ENCODE data around the gene PPM1A. TPM values are rescaled to one million over a fixed set of nuclear protein-coding genes. Genes with fewer than 3 reads are reported as not detected.

PPM1A gene
- total and polyA plus RNA-seq, 2 donors (not counting 3 experiments of a cell fraction or from before 2014, with no cell fraction given), result 14.1 to 33.9 TPM

- Histone ChIP-seq H3K9me3 (replicated peaks; ENCODE audit: control insufficient read depth, insufficient read depth, low read length) (no peaks in the 10 kb centered on the region), H4K20me1 (replicated peaks; ENCODE audit: control insufficient read depth, extremely low read depth, insufficient read depth, low read length) (no peaks in the 10 kb centered on the region), H3K27ac (ENCODE audit: insufficient read depth, low read depth, low read length) (no peak overlapping the region), H3K4me1 (ENCODE audit: control insufficient read depth, extremely low read depth, insufficient read depth, low read length) (peaks cover 2% of the 10 kb centered on the region), H3K36me3 (ENCODE audit: control insufficient read depth in 2 of 2, extremely low read depth in 1 of 2, insufficient read depth in 2 of 2, low read length in 2 of 2) (no peaks in the 10 kb centered on the region), H3K9ac (replicated peaks; ENCODE audit: extremely low read depth, insufficient read depth, low read length) (no peak overlapping the region), H3K9me1 (replicated peaks; ENCODE audit: control insufficient read depth, extremely low read depth, insufficient read depth, low read length) (no peaks in the 10 kb centered on the region), H3K27me3 (ENCODE audit: control insufficient read depth in 2 of 2, insufficient read depth in 2 of 2, low read length in 2 of 2) (peaks cover 38 to 55% of the 10 kb centered on the region in 2 experiments), H3K4me2 (ENCODE audit: insufficient read depth, low read length) (peak overlapping the region; percentile 15), H2AFZ (ENCODE audit: low read depth, low read length) (no peak overlapping the region), H3K79me2 (ENCODE audit: control insufficient read depth, insufficient read depth, low read length) (no peaks in the 10 kb centered on the region), H3K4me3 (replicated peaks in 1 of 3; ENCODE audit: insufficient read depth in 1 of 3, low read depth in 1 of 3, low read length in 3 of 3) (no peak overlapping the region)
- ChIA-PET POLR2A (no interaction called here), CTCF (interaction anchor here (0.6 to 2.7 kb wide), 4 partner anchors 21 to 230 kb away, joined by 3 to 23 read pairs (median 4); no protein-coding TSS in a partner anchor)
- peak; percentile 77 for TF ChIP-seq EZH2 (IDR thresholded peaks at IDR 0.05; ENCODE audit: borderline replicate concordance, low read depth, low read length, severe bottlenecking)
- TF ChIP-seq JUN (IDR thresholded peaks at IDR 0.05; ENCODE audit: borderline replicate concordance, insufficient read depth, insufficient read length, low read depth), result no peak
- TF ChIP-seq, protein P1, sequence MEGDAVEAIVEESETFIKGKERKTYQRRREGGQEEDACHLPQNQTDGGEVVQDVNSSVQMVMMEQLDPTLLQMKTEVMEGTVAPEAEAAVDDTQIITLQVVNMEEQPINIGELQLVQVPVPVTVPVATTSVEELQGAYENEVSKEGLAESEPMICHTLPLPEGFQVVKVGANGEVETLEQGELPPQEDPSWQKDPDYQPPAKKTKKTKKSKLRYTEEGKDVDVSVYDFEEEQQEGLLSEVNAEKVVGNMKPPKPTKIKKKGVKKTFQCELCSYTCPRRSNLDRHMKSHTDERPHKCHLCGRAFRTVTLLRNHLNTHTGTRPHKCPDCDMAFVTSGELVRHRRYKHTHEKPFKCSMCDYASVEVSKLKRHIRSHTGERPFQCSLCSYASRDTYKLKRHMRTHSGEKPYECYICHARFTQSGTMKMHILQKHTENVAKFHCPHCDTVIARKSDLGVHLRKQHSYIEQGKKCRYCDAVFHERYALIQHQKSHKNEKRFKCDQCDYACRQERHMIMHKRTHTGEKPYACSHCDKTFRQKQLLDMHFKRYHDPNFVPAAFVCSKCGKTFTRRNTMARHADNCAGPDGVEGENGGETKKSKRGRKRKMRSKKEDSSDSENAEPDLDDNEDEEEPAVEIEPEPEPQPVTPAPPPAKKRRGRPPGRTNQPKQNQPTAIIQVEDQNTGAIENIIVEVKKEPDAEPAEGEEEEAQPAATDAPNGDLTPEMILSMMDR (IDR thresholded peaks at IDR 0.05; ENCODE audit: extremely low read depth in 1 of 2, insufficient read depth in 1 of 2, low read depth in 1 of 2, low read length in 2 of 2), result peak in 1 of 2 donors; percentile 4
- intact Hi-C loops (cut with micrococcal nuclease), result no loop called here
- dilution Hi-C loops (cut with MboI; ENCODE audit: extremely low pct_ligation_motif_present, low sequenced_read_pairs), result no loop called here
- FAIRE-seq (no peak), DNase-seq (ENCODE audit: low read depth, low spot score) (no peak)
- BruUV-seq (replicated peaks), result no TSS peak
These were observed 78.7 kb downstream of the PPM1A start for GRCh38 chr14:60327447-60328331.

DNA sequence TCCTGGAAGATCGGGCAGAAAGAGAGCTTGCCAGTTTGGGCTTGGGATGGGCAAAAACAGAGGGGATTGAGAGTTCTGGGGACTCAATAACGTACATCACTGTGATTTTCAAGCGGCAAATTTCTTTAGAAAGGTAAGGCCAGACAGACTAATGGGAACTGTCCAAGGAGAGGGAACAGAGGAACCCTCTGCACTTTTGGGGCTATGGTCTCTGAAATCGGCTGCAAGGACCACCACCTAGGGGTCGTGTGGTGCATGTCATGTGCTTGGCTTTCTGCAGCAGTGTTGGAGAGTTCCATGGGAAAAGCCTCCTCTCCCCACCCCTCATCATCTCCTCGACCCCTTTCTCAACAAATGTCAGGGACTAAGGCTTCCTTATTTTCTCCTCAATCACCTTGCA lies 79.6 kb downstream of the PPM1A start:
- no peaks in the 10 kb centered on the region for H3K9me1 ChIP-seq (replicated peaks; ENCODE audit: control insufficient read depth, extremely low read depth, insufficient read depth, low read length)
- H3K9ac ChIP-seq (replicated peaks; ENCODE audit: extremely low read depth, insufficient read depth, low read length), result no peak overlapping the region
- H3K4me1 ChIP-seq (ENCODE audit: control insufficient read depth, extremely low read depth, insufficient read depth, low read length), result peaks cover 2% of the 10 kb centered on the region
- no peak overlapping the region for H3K4me2 ChIP-seq (ENCODE audit: insufficient read depth, low read length)
- FAIRE-seq (no peak), DNase-seq (ENCODE audit: low read depth, low spot score) (no peak)
- no peaks in the 10 kb centered on the region for H3K36me3 ChIP-seq (ENCODE audit: control insufficient read depth in 2 of 2, extremely low read depth in 1 of 2, insufficient read depth in 2 of 2, low read length in 2 of 2)
- no peaks in the 10 kb centered on the region for H3K9me3 ChIP-seq (replicated peaks; ENCODE audit: control insufficient read depth, insufficient read depth, low read length)
- dilution Hi-C loops (cut with MboI; ENCODE audit: extremely low pct_ligation_motif_present, low sequenced_read_pairs) (no loop called here), intact Hi-C loops (cut with micrococcal nuclease) (no loop called here)
- no peak overlapping the region for H3K27ac ChIP-seq (ENCODE audit: insufficient read depth, low read depth, low read length)
- no peak for TF ChIP-seq JUN (IDR thresholded peaks at IDR 0.05; ENCODE audit: borderline replicate concordance, insufficient read depth, insufficient read length, low read depth)
- no peak overlapping the region for H3K4me3 ChIP-seq (replicated peaks in 1 of 3; ENCODE audit: insufficient read depth in 1 of 3, low read depth in 1 of 3, low read length in 3 of 3)
- ChIA-PET POLR2A (no interaction called here), CTCF (interaction anchor here (0.6 to 4.1 kb wide), 5 partner anchors 11 to 63 kb away, joined by 3 to 67 read pairs (median 6); no protein-coding TSS in a partner anchor)
- no TSS peak for BruUV-seq (replicated peaks)
- peaks cover 40 to 55% of the 10 kb centered on the region in 2 experiments for H3K27me3 ChIP-seq (ENCODE audit: control insufficient read depth in 2 of 2, insufficient read depth in 2 of 2, low read length in 2 of 2)
- H3K79me2 ChIP-seq (ENCODE audit: control insufficient read depth, insufficient read depth, low read length), result no peaks in the 10 kb centered on the region
- H4K20me1 ChIP-seq (replicated peaks; ENCODE audit: control insufficient read depth, extremely low read depth, insufficient read depth, low read length), result no peaks in the 10 kb centered on the region
- H2AFZ ChIP-seq (ENCODE audit: low read depth, low read length), result no peak overlapping the region
